Measurements from ENCODE around the gene OR51L1. TPM values are rescaled to one million over a fixed set of nuclear protein-coding genes. Genes with fewer than 3 reads are reported as not detected.

OR51L1 gene
- total RNA-seq, 1 experiment from 2014 or later, result not detected

Other genes with a start within 250 kb of the OR51L1 start
- not detected for gene OR51F1, start 224.9 kb upstream of the OR51L1 start, total RNA-seq (2021; ENCODE audit: unreplicated experiment)
- not detected for gene OR52R1, start 190.5 kb upstream of the OR51L1 start, total RNA-seq (2021; ENCODE audit: unreplicated experiment)
- gene OR51F2, start 173.5 kb upstream of the OR51L1 start, total RNA-seq (2021; ENCODE audit: unreplicated experiment), result not detected
- not detected for gene OR51S1, start 145.6 kb upstream of the OR51L1 start, total RNA-seq (2021; ENCODE audit: unreplicated experiment)
- gene OR51T1, start 113.0 kb upstream of the OR51L1 start, total RNA-seq (2021; ENCODE audit: unreplicated experiment), result not detected
- gene OR51A7, start 91.1 kb upstream of the OR51L1 start, total RNA-seq (2021; ENCODE audit: unreplicated experiment), result not detected
- gene OR51G2, start 75.5 kb upstream of the OR51L1 start, total RNA-seq (2021; ENCODE audit: unreplicated experiment), result not detected
- not detected for gene OR51G1, start 70.5 kb upstream of the OR51L1 start, total RNA-seq (2021; ENCODE audit: unreplicated experiment)
- not detected for gene OR51A4, start 47.2 kb upstream of the OR51L1 start, total RNA-seq (2021; ENCODE audit: unreplicated experiment)
- not detected for gene OR51A2, start 39.1 kb upstream of the OR51L1 start, total RNA-seq (2021; ENCODE audit: unreplicated experiment)
- gene OR52J3, start 51.7 kb downstream of the OR51L1 start, total RNA-seq (2021; ENCODE audit: unreplicated experiment), result not detected
- gene OR52E2, start 64.8 kb downstream of the OR51L1 start, total RNA-seq (2021; ENCODE audit: unreplicated experiment), result not detected
- not detected for gene OR52E1, start 74.7 kb downstream of the OR51L1 start, total RNA-seq (2021; ENCODE audit: unreplicated experiment)
- not detected for gene OR52A5, start 143.5 kb downstream of the OR51L1 start, total RNA-seq (2021; ENCODE audit: unreplicated experiment)
- not detected for gene OR52A1, start 159.9 kb downstream of the OR51L1 start, total RNA-seq (2021; ENCODE audit: unreplicated experiment)
- gene OR51V1, start 205.8 kb downstream of the OR51L1 start, total RNA-seq (2021; ENCODE audit: unreplicated experiment), result not detected
- 0.72 TPM for gene HBB, start 232.2 kb downstream of the OR51L1 start, total RNA-seq (2021; ENCODE audit: unreplicated experiment)
- not detected for gene HBD, start 239.6 kb downstream of the OR51L1 start, total RNA-seq (2021; ENCODE audit: unreplicated experiment)

Measured in Panc1 (cell line).